Fibroblast of skin of scalp (primary cell): ENCODE measurements around the gene SRGAP2.
A peak's percentile ranks its signal among the peaks of the same experiment; 100 is the strongest.
"Not testable (repeated sequence)": the region's sequence is repeated elsewhere in the genome, so short reads cannot be mapped to it uniquely, and the experiment has no call there.

ENCODE experiments used
- DNase-seq: peaks from one replicate; pipeline ENCODE4 v3.0.0-alpha.2; 2013

Gene SRGAP2

GRCh38 chr1:206205569-206205968, 2.2 kb downstream of the SRGAP2 start:
- DNase-seq, result not testable (repeated sequence)

DNA sequence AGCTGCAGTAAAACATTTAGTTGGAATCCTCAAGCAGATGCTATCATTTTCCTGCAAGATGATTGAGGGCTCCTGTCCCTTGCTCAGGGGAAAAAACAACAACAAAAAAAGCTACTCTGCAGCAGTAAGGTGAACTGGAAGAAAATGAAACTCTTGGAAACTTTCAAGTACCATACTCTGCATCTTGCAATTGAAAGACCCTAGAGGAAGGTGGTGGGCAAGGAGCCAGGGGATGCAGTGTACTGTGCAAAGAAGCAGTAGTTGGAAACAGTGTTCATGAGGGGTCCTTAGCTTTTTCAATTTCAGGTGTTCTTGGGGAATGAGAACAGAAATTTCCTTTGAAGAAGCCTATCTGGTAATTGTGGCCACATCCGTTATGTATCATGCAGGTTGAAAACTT, 7.5 kb downstream of the SRGAP2 start:
- not testable (repeated sequence) for DNase-seq

GRCh38 chr1:206215600-206216392, 12.5 kb downstream of the SRGAP2 start:
- not testable (repeated sequence) for DNase-seq

DNA sequence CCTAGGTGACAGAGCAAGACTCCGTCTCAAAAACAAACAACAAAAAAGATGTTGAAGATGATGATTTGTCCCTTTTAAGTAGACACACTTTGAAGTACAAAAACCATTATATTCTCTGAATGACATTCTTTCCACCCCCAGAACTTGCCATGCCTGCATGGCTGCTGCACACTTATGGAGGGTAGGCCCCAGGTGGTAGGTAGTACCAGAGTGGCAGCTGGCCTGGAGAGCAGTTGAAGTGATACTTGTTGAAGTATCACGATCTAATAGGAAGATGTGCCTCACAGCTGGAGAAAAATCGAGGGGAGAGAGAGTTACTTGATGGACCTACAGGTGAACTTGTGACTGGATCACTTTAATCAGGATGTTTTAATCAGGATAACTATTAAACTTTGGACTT, 14.9 kb downstream of the SRGAP2 start:
- DNase-seq, result not testable (repeated sequence)

DNA sequence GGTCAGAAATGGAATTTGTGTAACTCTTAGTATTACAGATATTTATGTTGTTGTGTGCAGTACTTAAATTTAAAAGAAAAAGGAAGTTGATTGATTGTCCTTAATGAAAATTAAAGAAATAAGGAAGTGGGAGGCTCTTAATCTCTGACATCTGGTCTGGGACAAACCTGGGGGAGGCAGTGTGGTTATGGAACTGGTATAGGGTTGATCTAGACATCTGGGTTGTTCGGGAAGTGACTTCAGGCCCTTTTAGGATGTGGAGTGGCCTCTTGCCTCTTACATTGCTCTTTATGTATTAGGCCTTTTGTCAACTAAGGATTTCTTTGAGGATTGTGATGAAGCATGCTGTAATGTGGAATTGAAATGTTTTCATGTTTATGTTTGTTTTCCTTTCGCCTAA, 15.4 kb downstream of the SRGAP2 start:
- not testable (repeated sequence) for DNase-seq

DNA sequence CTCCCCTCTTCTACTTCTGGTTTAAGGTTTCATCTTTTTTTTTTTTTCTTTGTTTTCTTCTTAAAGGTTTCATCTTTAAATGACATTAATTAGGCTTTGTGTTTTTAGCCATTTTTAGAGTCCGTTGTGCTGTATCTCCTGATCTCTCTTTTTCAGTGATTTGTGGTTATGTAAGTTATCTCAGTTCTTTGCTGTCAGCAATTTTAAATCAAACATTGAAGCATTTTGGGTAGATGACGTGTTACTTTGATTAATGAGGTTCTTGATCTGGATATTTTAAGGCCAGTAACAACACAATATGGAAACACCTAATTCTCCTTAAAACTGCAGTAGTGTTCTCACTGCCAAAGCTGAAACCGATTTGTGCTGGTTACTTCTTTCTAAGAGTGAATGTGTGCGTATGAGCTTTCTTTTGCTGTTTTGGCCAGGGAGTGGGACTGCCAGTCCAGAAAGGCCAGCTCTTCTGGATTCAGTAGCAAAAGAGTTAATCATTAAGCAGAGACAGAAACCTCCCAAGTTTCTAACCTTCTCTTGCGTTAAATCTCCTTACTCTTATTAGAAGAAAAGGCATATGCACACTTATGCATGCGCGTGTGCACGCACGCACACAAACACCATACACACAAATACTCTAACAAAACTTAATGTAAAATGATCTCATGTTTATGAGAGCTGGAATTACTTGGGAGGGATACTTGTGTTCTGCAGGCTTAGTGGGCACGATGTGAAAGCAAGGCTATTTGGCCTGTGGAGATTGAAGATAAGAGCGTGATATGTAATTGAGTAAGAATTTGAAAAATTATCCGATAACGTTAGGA, 16.4 kb downstream of the SRGAP2 start:
- not testable (repeated sequence) for DNase-seq

- DNase-seq, result not testable (repeated sequence)
Measured at GRCh38 chr1:206220332-206221000, 17.1 kb downstream of the SRGAP2 start.

- DNase-seq, result not testable (repeated sequence)
Measured at GRCh38 chr1:206221585-206221984, 18.2 kb downstream of the SRGAP2 start.

DNA sequence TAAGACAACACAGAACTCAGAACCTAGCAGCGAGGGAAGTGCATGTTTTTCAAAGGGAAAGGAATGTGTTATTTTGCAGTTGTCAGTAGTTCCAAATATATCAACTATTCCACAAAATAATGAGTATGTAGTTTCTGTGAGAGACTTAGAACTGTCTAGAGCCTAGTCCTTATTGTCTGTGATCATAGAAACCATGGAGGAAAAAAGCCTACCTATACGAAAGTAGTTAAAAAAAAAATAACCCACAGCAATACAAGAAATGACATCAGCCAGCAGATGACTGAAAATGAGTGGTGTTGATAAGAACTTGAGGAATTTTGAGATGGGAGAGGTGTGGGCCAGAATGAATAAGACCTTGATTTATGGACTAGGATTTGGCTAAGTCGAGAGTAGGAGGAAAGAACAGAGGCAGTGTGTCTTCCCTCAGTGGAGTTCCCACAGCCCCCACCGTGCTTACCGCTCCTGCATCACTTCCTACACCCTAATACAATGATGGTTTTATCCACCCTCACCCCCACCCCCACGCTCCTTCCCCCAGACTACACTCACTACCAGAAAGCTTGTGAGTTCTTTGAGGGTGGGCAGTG, 20.9 kb downstream of the SRGAP2 start:
- DNase-seq, result not testable (repeated sequence)

- DNase-seq, result not testable (repeated sequence)
Measured at GRCh38 chr1:206225386-206225785, 22.0 kb downstream of the SRGAP2 start.

DNA sequence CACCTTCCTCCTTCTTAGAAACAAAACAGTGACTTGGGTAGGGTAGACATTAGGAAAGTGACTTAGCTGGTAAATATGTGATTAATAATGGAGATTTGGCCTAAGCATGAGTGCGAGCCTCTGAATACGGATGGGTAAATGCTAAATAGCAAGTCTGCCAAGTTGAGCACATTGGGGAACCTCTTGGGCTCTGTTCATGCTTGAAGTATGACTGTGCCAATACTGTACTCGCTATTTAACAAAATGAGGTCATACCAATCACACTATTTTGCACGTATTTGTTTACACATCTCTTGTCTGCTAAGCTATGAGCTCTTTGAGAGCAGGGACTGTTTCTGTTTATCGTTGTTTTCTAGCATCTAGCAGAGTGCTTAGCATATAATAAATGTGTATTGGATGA, 23.5 kb downstream of the SRGAP2 start:
- DNase-seq, result not testable (repeated sequence)

DNA sequence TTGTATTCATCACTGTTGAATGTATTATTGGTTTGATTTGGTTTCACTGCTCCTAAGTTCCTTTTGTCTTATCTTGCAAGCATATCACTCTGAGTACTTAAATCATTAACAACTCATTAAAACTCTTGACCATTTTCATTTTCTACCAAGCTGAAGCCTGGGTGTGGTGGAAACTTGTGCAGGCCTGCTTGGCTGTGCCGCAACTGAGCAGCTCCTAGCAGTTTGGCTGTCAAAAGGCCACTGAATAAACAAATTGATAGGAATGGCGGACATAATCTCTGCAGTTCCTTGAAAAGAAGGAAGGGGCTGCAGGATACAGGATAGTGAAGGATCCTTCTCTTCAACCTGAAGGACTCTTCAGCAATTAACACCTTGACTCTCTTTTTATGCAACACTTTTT, 25.9 kb downstream of the SRGAP2 start:
- DNase-seq, result not testable (repeated sequence)

DNA sequence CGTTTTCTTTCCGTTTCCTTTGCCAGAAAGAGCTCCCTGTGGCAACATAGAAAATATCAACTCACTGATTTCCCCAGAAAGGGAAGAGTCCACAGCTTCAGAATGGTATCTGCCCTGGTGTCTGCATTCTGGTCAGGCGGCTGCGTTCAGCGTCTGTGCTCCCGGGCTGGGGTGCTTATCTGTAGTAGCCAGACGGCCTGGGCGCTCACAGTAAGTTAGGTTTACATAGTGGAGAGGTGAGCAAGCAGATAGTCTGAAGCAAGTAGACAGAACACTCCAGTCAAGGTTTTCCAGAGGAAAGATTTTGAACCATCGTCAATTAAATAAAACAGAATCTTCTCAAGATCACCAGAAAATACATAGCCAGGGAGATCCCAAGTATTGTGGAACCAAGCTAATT, 28.6 kb downstream of the SRGAP2 start:
- not testable (repeated sequence) for DNase-seq

DNA sequence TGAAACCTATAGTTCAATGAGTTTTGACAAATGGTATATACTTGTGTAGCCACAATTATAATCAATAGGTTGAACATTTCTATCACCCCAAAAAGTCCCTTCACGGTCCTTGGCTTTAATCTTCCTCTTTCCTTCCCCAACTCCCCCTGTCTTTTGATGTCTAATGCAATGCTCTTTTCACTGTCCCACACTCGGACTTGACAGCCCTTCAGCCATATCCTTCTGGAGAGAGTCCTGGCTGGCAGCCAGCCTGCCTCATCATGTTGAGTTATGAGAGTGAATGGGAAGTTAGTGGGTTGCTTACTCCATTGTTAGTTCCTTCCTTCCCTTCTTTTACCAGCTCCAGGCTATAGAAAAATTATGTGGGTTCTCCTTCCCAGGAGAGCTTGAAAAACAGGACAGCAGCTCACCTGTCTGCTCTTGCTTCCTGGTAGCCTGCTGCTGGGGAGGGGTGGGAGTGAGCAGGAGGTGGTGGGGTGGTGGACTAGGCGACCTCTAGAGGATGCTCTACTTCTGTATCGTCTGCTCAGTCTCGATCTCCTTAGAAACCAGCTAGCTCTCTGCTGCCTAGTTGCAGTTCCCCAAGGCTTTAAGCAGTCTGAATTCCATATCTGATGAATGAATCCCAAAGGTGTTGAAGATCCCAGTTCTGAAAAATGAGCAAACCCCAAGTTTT, 29.8 kb downstream of the SRGAP2 start:
- DNase-seq, result not testable (repeated sequence)

DNA sequence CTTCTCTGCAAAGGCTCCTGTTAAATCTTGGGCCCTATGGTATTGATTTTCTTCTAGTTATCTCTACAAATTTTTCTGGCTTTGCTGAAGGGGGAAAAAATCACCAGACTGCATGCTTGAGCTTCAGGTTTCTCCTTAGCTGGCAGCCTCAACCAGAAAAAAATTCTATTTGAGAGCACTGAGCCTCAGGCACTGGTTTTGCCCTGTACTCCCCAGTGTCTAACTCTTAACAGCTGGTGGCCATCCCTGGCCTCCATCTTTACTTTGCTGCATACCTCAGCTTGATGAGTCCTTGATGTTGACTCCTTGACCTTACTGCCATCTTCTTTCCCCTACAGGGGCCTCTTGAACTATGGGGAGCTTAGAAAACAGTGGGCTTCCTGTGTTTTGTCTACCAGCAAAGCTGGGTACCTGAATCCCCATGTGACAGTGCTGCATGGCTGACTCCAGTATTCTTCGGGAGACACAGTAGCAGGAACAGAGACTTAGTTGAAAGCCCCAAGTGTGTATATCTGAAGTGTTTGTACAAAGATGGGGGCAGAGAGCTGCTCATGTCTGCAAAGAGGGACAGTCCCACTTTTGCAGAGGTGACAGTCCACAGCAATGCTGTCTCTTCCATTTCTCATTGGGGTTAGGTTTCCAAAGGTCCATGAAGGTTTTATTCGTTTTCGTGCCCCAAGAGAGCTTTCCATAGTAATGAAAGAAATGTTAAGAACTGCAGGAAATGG, 31.0 kb downstream of the SRGAP2 start:
- DNase-seq, result not testable (repeated sequence)

DNA sequence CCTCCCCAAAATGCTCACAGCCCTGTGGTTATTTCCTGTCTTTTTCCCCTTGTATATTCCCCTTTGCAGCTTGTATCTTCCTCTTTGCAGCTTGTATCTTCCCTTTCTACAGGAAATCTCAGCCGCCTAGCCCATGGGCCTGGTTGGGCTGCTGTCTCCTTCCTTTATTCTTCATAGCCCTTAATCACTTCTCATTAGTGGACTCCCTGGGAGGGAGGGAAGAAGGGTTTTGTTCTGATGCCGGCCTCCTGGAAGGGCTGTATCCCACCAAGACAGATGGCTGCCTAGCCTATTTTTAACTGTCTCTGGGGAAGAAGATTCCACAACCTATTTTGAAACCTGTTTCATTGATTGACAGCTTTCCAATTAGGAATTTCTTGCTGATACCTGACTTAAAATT, 31.8 kb downstream of the SRGAP2 start:
- not testable (repeated sequence) for DNase-seq

DNA sequence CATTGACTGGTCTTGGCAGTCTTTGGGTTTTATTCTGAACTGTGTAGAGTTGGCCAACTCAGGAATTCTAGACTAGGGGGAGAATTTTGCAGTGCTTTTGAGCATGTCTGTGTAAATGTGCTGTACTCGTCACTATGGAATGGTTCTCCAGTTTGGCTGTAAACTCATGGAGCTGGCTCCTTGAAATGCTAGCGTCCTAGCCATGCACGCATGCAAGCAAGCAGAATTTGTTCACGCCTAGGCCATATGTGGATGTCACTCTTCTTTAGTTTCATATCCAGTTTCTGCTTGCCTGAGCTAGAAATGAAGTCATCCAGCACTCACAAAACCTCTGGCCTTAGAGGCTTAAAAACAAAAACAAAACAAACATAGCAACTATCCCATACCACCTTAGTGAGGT, 36.9 kb downstream of the SRGAP2 start:
- DNase-seq, result peak; percentile 75

DNA sequence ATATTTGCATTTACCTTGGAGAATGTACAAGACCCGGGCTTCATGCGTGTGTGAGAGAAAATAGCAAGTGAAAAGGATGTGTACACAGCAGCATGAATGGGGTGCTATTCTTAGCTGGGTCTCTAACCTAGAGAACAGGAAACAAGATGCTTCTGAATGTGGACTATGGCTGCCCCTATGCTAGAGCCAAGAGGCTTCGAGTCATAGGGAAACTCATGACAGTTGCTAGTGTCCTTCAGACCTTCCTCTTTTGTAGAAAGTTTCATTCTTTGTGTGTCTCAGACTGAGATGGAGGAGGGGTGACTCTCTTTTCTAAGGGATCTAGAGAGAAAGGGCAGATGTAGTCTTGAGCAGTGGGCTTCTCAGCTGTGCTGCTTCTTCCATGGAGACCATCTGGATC, 40.0 kb downstream of the SRGAP2 start:
- not testable (repeated sequence) for DNase-seq

- not testable (repeated sequence) for DNase-seq
Measured at GRCh38 chr1:206245479-206245878, 42.1 kb downstream of the SRGAP2 start.

DNA sequence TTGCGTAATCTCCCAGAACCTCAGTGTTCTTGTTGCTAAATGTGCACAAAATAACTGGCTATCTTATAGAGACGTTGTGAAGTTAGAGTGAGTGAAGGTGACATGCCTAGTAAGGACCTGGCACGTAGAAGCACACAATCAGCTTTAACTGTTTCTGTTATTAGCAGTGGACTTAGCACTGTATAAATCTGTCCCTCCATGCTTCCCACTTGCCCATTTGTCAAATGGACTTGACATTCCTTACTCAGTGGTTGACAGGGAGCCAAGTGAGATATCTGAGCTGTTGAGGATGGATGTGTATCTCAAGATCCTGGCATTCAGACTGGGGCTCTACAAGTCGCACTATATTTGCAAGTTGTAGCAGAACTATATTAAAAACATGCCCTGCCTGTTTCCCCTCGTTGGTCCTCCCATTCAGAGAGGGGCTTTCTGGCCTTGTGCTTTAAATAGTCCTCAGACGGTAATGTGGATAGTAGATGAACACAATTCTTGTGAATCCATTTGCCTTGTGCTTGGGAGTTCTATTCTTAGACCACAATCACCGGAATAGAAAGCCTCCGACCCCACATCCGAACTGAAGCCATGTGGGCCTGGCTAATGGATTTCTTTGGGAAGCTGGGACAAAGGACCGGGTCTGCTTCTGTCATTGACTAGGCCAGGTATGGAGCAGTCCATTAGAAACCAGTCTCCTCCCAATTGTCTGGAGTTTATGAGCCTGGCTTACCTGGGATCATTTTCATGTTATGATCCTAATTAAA, 43.0 kb downstream of the SRGAP2 start:
- DNase-seq, result not testable (repeated sequence)
